Measurements from ENCODE around the gene GOLGA8J. TPM values are rescaled to one million over a fixed set of nuclear protein-coding genes. Genes with fewer than 3 reads are reported as not detected.
"Not testable (repeated sequence)": the region's sequence is repeated elsewhere in the genome, so short reads cannot be mapped to it uniquely, and the experiment has no call there.

GOLGA8J gene
- total and polyA plus RNA-seq, 4 donors = 1.5 TPM; not detected in 3

DNA sequence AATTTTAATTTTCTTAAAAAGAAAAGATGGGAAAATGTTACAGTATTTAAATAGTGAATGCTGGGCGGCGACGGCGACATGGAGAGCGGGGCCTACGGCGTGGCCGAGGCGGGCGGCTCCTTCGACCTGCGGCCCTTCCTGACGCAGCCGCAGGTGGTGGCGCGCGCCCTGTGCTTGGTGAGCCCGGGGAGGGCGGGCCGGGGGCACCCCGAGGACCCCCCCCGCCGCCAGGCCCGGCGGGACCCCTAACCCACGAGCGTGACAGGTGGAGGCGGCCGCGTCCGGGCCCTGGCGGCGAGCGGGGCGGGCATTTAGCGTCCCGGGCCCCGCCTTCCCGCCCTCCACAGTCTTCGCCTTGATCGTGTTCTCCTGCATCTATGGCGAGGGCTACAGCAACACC, 38.4 kb upstream of the GOLGA8J start:
- no peak overlapping the region for H3K27ac ChIP-seq (ENCODE audit: low read depth in 1 of 2, low read length in 2 of 2)
- no peaks in the 10 kb centered on the region for H3K36me3 ChIP-seq (ENCODE audit: control insufficient read depth in 1 of 2, insufficient read depth in 2 of 2, low read length in 1 of 2)
- no peak for ATAC-seq (ENCODE audit: low FRiP score)
- WGBS, 2 donors = 79 to 93% methylated on average over 39 to 42 of the region's 42 CpGs
- DNase-seq = no peak
- intact Hi-C loops (cut with DNase I) = loop anchor here in 1 of 2 donors (10.0 kb wide), 2 partner anchors 100 to 300 kb away; no protein-coding TSS in a partner anchor
- no peaks in the 10 kb centered on the region for H3K4me1 ChIP-seq (ENCODE audit: control insufficient read depth in 1 of 2, insufficient read depth in 2 of 2, low read length in 2 of 2)
- no peaks in the 10 kb centered on the region for H3K27me3 ChIP-seq (ENCODE audit: control insufficient read depth in 1 of 2, insufficient read depth in 2 of 2, low read length in 1 of 2)
- no peaks in the 10 kb centered on the region for H3K9me3 ChIP-seq (ENCODE audit: control insufficient read depth, low read length)
- H3K4me3 ChIP-seq (ENCODE audit: low read length in 2 of 2) = no peak overlapping the region

DNA sequence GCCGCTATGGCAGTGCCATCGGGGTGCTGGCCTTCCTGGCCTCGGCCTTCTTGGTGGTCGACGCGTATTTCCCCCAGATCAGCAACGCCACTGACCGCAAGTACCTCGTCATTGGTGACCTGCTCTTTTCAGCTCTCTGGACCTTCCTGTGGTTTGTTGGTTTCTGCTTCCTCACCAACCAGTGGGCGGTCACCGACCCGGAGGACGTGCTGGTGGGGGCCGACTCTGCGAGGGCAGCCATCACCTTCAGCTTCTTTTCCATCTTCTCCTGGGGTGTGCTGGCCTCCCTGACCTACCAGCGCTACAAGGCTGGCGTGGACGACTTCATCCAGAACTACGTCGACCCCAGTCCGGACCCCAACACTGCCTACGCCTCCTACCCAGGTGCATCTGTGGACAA, 37.9 kb upstream of the GOLGA8J start:
- intact Hi-C loops (cut with DNase I) = loop anchor here in 1 of 2 donors (10.0 kb wide), 2 partner anchors 100 to 300 kb away; no protein-coding TSS in a partner anchor
- not testable (repeated sequence) for H3K27me3 ChIP-seq (ENCODE audit: control insufficient read depth in 1 of 2, insufficient read depth in 2 of 2, low read length in 1 of 2); H3K36me3 ChIP-seq (ENCODE audit: control insufficient read depth in 1 of 2, insufficient read depth in 2 of 2, low read length in 1 of 2); H3K4me3 ChIP-seq (ENCODE audit: low read length in 2 of 2); ATAC-seq (ENCODE audit: low FRiP score); H3K27ac ChIP-seq (ENCODE audit: low read depth in 1 of 2, low read length in 2 of 2); H3K9me3 ChIP-seq (ENCODE audit: control insufficient read depth, low read length); DNase-seq; H3K4me1 ChIP-seq (ENCODE audit: control insufficient read depth in 1 of 2, insufficient read depth in 2 of 2, low read length in 2 of 2)
- WGBS, 2 donors = 91 to 95% methylated on average over 22 of the region's 22 CpGs

DNA sequence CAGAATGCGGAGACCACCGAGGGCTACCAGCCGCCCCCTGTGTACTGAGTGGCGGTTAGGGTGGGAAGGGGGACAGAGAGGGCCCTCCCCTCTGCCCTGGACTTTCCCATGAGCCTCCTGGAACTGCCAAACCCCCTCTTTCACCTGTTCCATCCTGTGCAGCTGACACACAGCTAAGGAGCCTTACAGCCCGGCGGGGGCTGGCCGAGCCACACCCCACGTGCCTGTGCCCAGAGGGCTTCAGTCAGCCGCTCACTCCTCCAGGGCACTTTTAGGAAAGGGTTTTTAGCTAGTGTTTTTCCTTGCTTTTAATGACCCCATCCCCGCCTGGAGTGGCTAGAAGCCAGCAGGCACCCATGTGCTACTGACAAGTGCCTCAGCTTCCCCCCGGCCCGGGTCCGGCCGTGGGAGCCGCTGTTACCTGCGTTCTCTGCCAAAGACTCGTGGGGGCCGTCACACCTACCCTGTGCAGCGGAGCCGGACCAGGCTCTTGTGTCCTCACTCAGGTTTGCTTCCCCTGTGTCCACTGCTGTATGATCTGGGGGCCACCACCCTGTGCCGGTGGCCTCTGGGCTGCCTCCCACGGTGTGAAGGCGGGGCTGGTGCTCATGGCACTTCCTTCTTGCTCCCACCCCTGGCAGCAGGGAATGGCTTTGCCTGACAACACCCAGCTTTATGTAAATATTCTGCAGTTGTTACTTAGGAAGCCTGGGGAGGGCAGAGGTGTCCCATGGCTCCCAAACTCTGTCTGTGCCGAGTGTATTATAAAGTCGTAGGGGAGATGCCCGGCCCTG, 37.3 kb upstream of the GOLGA8J start:
- 74 to 78% methylated on average over 26 of the region's 26 CpGs for WGBS, 2 donors
- ATAC-seq (ENCODE audit: low FRiP score); H3K27me3 ChIP-seq (ENCODE audit: control insufficient read depth in 1 of 2, insufficient read depth in 2 of 2, low read length in 1 of 2); H3K27ac ChIP-seq (ENCODE audit: low read depth in 1 of 2, low read length in 2 of 2); H3K36me3 ChIP-seq (ENCODE audit: control insufficient read depth in 1 of 2, insufficient read depth in 2 of 2, low read length in 1 of 2); H3K4me1 ChIP-seq (ENCODE audit: control insufficient read depth in 1 of 2, insufficient read depth in 2 of 2, low read length in 2 of 2); H3K9me3 ChIP-seq (ENCODE audit: control insufficient read depth, low read length); H3K4me3 ChIP-seq (ENCODE audit: low read length in 2 of 2); DNase-seq: not testable (repeated sequence)
- intact Hi-C loops (cut with DNase I) = loop anchor here in 1 of 2 donors (10.0 kb wide), 2 partner anchors 101 to 301 kb away; no protein-coding TSS in a partner anchor

DNA sequence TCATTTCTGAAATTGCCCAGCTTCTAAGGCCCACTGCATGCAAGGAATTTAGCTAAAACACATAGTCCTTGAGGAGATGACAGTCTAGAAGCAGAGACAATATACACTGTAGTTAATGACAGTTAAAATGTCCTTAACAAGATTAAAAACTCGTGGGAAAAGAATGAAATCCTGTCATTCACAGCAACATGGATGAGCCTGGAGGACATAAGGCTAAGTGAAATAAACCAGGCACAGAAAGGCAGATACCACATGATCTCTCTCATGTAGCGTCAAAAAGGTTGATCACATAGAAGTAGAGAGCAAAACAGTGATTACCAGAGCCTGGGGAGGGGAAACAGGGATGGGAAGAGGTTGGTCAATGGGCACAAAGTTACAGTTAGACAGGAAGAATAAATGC, 36.3 kb upstream of the GOLGA8J start:
- 71 to 74% methylated on average over 2 of the region's 2 CpGs for WGBS, 2 donors
- Histone ChIP-seq H3K4me1 (ENCODE audit: control insufficient read depth in 1 of 2, insufficient read depth in 2 of 2, low read length in 2 of 2) (no peaks in the 10 kb centered on the region), H3K36me3 (ENCODE audit: control insufficient read depth in 1 of 2, insufficient read depth in 2 of 2, low read length in 1 of 2) (no peaks in the 10 kb centered on the region), H3K27ac (ENCODE audit: low read depth in 1 of 2, low read length in 2 of 2) (no peak overlapping the region), H3K4me3 (ENCODE audit: low read length in 2 of 2) (no peak overlapping the region), H3K27me3 (ENCODE audit: control insufficient read depth in 1 of 2, insufficient read depth in 2 of 2, low read length in 1 of 2) (no peaks in the 10 kb centered on the region), H3K9me3 (ENCODE audit: control insufficient read depth, low read length) (no peaks in the 10 kb centered on the region)
- intact Hi-C loops (cut with DNase I) = loop anchor here in 1 of 2 donors (10.0 kb wide), 2 partner anchors 102 to 302 kb away; no protein-coding TSS in a partner anchor
- no peak for DNase-seq
- ATAC-seq (ENCODE audit: low FRiP score) = no peak

DNA sequence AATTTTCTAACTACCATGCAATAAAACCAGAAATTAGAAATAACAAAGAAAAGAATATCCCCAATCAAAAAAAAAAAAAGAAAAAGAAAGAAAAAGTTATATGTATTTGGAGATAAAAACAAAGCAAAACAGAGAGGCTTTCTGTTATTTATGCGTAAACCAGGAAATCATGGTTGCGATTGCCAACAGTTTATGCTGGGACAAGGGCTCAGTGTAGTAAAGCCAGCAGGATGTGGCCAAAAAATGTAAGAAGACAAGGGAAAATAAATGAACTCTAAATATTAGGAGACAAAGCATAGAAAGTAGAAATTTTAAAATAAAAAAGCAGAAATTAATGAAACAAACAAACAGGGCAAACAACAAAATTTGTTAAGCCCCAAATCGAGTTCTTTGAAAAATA, 27.2 kb upstream of the GOLGA8J start:
- Histone ChIP-seq H3K4me3 (ENCODE audit: low read length in 2 of 2) (no peak overlapping the region), H3K4me1 (ENCODE audit: control insufficient read depth in 1 of 2, insufficient read depth in 2 of 2, low read length in 2 of 2) (no peaks in the 10 kb centered on the region), H3K36me3 (ENCODE audit: control insufficient read depth in 1 of 2, insufficient read depth in 2 of 2, low read length in 1 of 2) (no peaks in the 10 kb centered on the region), H3K9me3 (ENCODE audit: control insufficient read depth, low read length) (no peaks in the 10 kb centered on the region), H3K27me3 (ENCODE audit: control insufficient read depth in 1 of 2, insufficient read depth in 2 of 2, low read length in 1 of 2) (no peaks in the 10 kb centered on the region), H3K27ac (ENCODE audit: low read depth in 1 of 2, low read length in 2 of 2) (no peak overlapping the region)
- DNase-seq = no peak
- ATAC-seq (ENCODE audit: low FRiP score) = no peak
- WGBS, 2 donors = 92 to 93% methylated on average over 3 of the region's 3 CpGs
- intact Hi-C loops (cut with DNase I) = no loop called here

DNA sequence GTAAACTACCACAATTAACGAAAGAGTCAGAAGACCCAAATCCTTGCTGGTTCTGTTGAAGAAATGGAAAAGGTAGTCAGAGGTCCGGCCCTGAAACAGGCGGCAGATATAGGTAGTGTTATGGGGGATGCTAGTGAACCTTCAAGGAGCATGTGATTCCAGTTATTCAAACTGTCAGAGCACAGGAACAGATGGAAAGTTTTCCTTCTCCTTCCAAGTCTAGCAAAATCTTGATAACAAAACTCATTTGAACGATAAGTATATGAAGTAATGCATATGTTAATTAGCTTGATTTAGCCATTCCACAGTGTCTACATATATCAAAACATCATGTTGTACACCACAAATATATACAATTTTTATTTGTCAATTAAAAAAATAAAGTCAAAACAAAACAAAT, 26.6 kb upstream of the GOLGA8J start:
- intact Hi-C loops (cut with DNase I) = no loop called here
- H3K36me3 ChIP-seq (ENCODE audit: control insufficient read depth in 1 of 2, insufficient read depth in 2 of 2, low read length in 1 of 2) = no peaks in the 10 kb centered on the region
- H3K27ac ChIP-seq (ENCODE audit: low read depth in 1 of 2, low read length in 2 of 2) = no peak overlapping the region
- H3K4me1 ChIP-seq (ENCODE audit: control insufficient read depth in 1 of 2, insufficient read depth in 2 of 2, low read length in 2 of 2) = no peaks in the 10 kb centered on the region
- WGBS, 2 donors = 77 to 79% methylated on average over 4 of the region's 4 CpGs
- no peaks in the 10 kb centered on the region for H3K27me3 ChIP-seq (ENCODE audit: control insufficient read depth in 1 of 2, insufficient read depth in 2 of 2, low read length in 1 of 2)
- DNase-seq (no peak), ATAC-seq (ENCODE audit: low FRiP score) (no peak)
- no peak overlapping the region for H3K4me3 ChIP-seq (ENCODE audit: low read length in 2 of 2)
- no peaks in the 10 kb centered on the region for H3K9me3 ChIP-seq (ENCODE audit: control insufficient read depth, low read length)

DNA sequence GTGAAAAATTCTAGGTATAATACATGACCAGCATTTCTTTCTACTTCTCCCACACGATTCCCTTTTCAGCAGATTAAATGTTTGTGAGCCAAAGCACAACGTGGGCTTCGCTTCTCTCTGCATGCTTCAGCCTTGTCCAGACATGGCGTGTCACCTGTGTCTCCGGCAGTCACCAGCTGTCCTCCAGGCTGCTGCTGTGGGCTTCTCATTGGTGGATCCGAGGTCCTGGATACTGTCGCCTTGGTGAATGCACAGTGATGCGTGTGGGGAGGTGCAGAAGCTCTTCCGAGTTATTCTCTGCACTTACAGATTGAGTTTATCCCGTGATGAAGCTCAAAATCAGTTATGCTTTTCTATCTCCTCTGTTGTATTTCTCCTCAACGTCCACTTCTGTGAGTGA, 23.0 kb upstream of the GOLGA8J start:
- H3K36me3 ChIP-seq (ENCODE audit: control insufficient read depth in 1 of 2, insufficient read depth in 2 of 2, low read length in 1 of 2) = no peaks in the 10 kb centered on the region
- no peak for DNase-seq
- intact Hi-C loops (cut with DNase I) = no loop called here
- no peak overlapping the region for H3K27ac ChIP-seq (ENCODE audit: low read depth in 1 of 2, low read length in 2 of 2)
- no peaks in the 10 kb centered on the region for H3K4me1 ChIP-seq (ENCODE audit: control insufficient read depth in 1 of 2, insufficient read depth in 2 of 2, low read length in 2 of 2)
- no peaks in the 10 kb centered on the region for H3K27me3 ChIP-seq (ENCODE audit: control insufficient read depth in 1 of 2, insufficient read depth in 2 of 2, low read length in 1 of 2)
- H3K9me3 ChIP-seq (ENCODE audit: control insufficient read depth, low read length) = no peaks in the 10 kb centered on the region
- ATAC-seq (ENCODE audit: low FRiP score) = no peak
- H3K4me3 ChIP-seq (ENCODE audit: low read length in 2 of 2) = no peak overlapping the region
- 87 to 91% methylated on average over 11 of the region's 11 CpGs for WGBS, 2 donors

DNA sequence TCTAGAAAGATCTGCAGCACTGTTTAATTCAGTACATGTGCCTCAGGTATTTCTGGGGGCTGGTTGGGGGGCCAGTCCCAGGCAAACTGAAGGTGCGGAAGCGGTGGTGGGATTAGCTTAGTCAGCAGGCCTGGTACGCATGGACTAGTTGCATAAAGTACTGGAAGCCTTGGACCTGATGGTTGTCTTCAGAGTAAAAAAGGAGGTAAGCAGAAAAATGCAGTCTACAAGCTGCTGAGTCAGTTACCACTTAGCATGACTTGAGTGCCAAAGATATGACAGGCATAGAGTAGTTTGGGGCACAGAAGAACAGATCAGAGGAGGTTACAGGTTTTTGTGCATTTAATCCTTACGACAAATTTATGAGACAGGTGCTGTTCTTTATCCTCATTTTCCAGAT, 19.9 kb upstream of the GOLGA8J start:
- Histone ChIP-seq H3K4me1 (ENCODE audit: control insufficient read depth in 1 of 2, insufficient read depth in 2 of 2, low read length in 2 of 2) (peaks cover 0 to 3% of the 10 kb centered on the region in 2 donors), H3K27ac (ENCODE audit: low read depth in 1 of 2, low read length in 2 of 2) (no peak overlapping the region), H3K9me3 (ENCODE audit: control insufficient read depth, low read length) (no peaks in the 10 kb centered on the region), H3K27me3 (ENCODE audit: control insufficient read depth in 1 of 2, insufficient read depth in 2 of 2, low read length in 1 of 2) (no peaks in the 10 kb centered on the region), H3K36me3 (ENCODE audit: control insufficient read depth in 1 of 2, insufficient read depth in 2 of 2, low read length in 1 of 2) (no peaks in the 10 kb centered on the region), H3K4me3 (ENCODE audit: low read length in 2 of 2) (no peak overlapping the region)
- intact Hi-C loops (cut with DNase I) = no loop called here
- ATAC-seq (ENCODE audit: low FRiP score) = no peak
- WGBS, 2 donors = 93 to 99% methylated on average over 4 of the region's 4 CpGs
- no peak for DNase-seq
